HUES64 (cell line): ENCODE measurements around the gene LYPD3.

ENCODE experiments used
- H3K27ac ChIP-seq: 2 replicates; pipeline ENCODE4 v1.7.0; 2013; ENCODE audit warnings: low read depth, low read length, inconsistent platforms
- H3K27me3 ChIP-seq: 2 replicates; pipeline ENCODE4 v1.6.1; 2013; ENCODE audit warnings: mild to moderate bottlenecking, low read length; ENCODE audit not compliant: insufficient read depth
- H3K36me3 ChIP-seq: 2 replicates; pipeline ENCODE4 v1.6.1; 2013; ENCODE audit warnings: mild to moderate bottlenecking, low read length; ENCODE audit not compliant: insufficient read depth
- H3K4me1 ChIP-seq: 2 replicates; pipeline ENCODE4 v1.6.1; 2013; ENCODE audit warnings: mild to moderate bottlenecking, low read length, moderate library complexity; ENCODE audit not compliant: insufficient read depth
- H3K4me3 ChIP-seq: 2 replicates; pipeline ENCODE4 v1.5.1; 2013; ENCODE audit warnings: mild to moderate bottlenecking, low read length, moderate library complexity
- H3K9ac ChIP-seq: 2 replicates; pipeline ENCODE4 v1.6.1; 2013; ENCODE audit warnings: mild to moderate bottlenecking, low read depth, low read length
- H3K9me3 ChIP-seq: 2 replicates; pipeline ENCODE4 v1.6.1; 2013; ENCODE audit warnings: low read depth, low read length; ENCODE audit not compliant: insufficient read depth
- WGBS: fragments of 150-250, 120-280 bp; methylation state at CpG from one replicate; pipeline ENCODE4 v1.1.7; 2013; ENCODE audit warnings: missing lambda C conversion rate; 5-methylcytosine and 5-hydroxymethylcytosine counted together

The LYPD3 gene

GRCh38 chr19:43430976-43431375, 34.4 kb downstream of the LYPD3 start:
- Histone ChIP-seq H3K27ac (no peak overlapping the region), H3K36me3 (no peaks in the 10 kb centered on the region), H3K4me1 (no peaks in the 10 kb centered on the region), H3K9me3 (no peaks in the 10 kb centered on the region), H3K4me3 (no peak overlapping the region), H3K9ac (no peak overlapping the region), H3K27me3 (no peaks in the 10 kb centered on the region)
- 98% methylated on average over 9 of the region's 9 CpGs for WGBS

- no peak overlapping the region for H3K27ac ChIP-seq
- no peaks in the 10 kb centered on the region for H3K36me3 ChIP-seq
- no peak overlapping the region for H3K4me3 ChIP-seq
- no peaks in the 10 kb centered on the region for H3K4me1 ChIP-seq
- H3K27me3 ChIP-seq: no peaks in the 10 kb centered on the region
- H3K9me3 ChIP-seq: no peaks in the 10 kb centered on the region
- 77% methylated on average over 6 of the region's 6 CpGs for WGBS
- no peak overlapping the region for H3K9ac ChIP-seq
These were observed 35.2 kb downstream of the LYPD3 start for GRCh38 chr19:43430142-43430710.

GRCh38 chr19:43429395-43429794, 36.0 kb downstream of the LYPD3 start:
- Histone ChIP-seq H3K27ac (no peak overlapping the region), H3K9me3 (no peaks in the 10 kb centered on the region), H3K36me3 (no peaks in the 10 kb centered on the region), H3K4me1 (no peaks in the 10 kb centered on the region), H3K4me3 (no peak overlapping the region), H3K9ac (no peak overlapping the region), H3K27me3 (no peaks in the 10 kb centered on the region)
- 96% methylated on average over 6 of the region's 7 CpGs for WGBS

- WGBS: 43% methylated on average over 8 of the region's 8 CpGs
- H3K27me3 ChIP-seq: no peaks in the 10 kb centered on the region
- H3K4me1 ChIP-seq: no peaks in the 10 kb centered on the region
- H3K9ac ChIP-seq: no peak overlapping the region
- H3K27ac ChIP-seq: no peak overlapping the region
- H3K36me3 ChIP-seq: no peaks in the 10 kb centered on the region
- H3K9me3 ChIP-seq: no peaks in the 10 kb centered on the region
- no peak overlapping the region for H3K4me3 ChIP-seq
These were observed 39.6 kb downstream of the LYPD3 start for GRCh38 chr19:43425567-43426392.

GRCh38 chr19:43423779-43424178, 41.6 kb downstream of the LYPD3 start:
- WGBS: 92% methylated on average over 4 of the region's 5 CpGs
- peaks cover 7% of the 10 kb centered on the region; the same call in 1 of the 2 replicates for H3K4me1 ChIP-seq
- H3K36me3 ChIP-seq: no peaks in the 10 kb centered on the region
- no peaks in the 10 kb centered on the region for H3K9me3 ChIP-seq
- H3K27me3 ChIP-seq: no peaks in the 10 kb centered on the region
- H3K9ac ChIP-seq: no peak overlapping the region
- H3K27ac ChIP-seq: no peak overlapping the region
- H3K4me3 ChIP-seq: no peak overlapping the region

- Histone ChIP-seq H3K9me3 (no peaks in the 10 kb centered on the region), H3K4me1 (peaks cover 7% of the 10 kb centered on the region; the same call in 1 of the 2 replicates), H3K4me3 (no peak overlapping the region), H3K27ac (no peak overlapping the region), H3K36me3 (no peaks in the 10 kb centered on the region), H3K9ac (no peak overlapping the region), H3K27me3 (no peaks in the 10 kb centered on the region)
- no CpG with 5 or more reads among the region's 1 CpG for WGBS
These were observed 42.7 kb downstream of the LYPD3 start for GRCh38 chr19:43422689-43423066.

GRCh38 chr19:43422000-43422688, 43.3 kb downstream of the LYPD3 start:
- no peak overlapping the region for H3K9ac ChIP-seq
- no peak overlapping the region for H3K27ac ChIP-seq
- peaks cover 7% of the 10 kb centered on the region; the same call in 1 of the 2 replicates for H3K4me1 ChIP-seq
- H3K9me3 ChIP-seq: no peaks in the 10 kb centered on the region
- no peaks in the 10 kb centered on the region for H3K27me3 ChIP-seq
- 90% methylated on average over 2 of the region's 2 CpGs for WGBS
- no peaks in the 10 kb centered on the region for H3K36me3 ChIP-seq
- no peak overlapping the region for H3K4me3 ChIP-seq

GRCh38 chr19:43420954-43421353, 44.5 kb downstream of the LYPD3 start:
- H3K27me3 ChIP-seq: no peaks in the 10 kb centered on the region
- 37% methylated on average over 6 of the region's 6 CpGs for WGBS
- no peak overlapping the region for H3K4me3 ChIP-seq
- H3K9ac ChIP-seq: no peak overlapping the region
- H3K36me3 ChIP-seq: no peaks in the 10 kb centered on the region
- H3K4me1 ChIP-seq: peaks cover 7% of the 10 kb centered on the region; the same call in 1 of the 2 replicates
- H3K9me3 ChIP-seq: no peaks in the 10 kb centered on the region
- no peak overlapping the region for H3K27ac ChIP-seq

GRCh38 chr19:43416951-43417623, 48.3 kb downstream of the LYPD3 start:
- peaks cover 7% of the 10 kb centered on the region; the same call in 1 of the 2 replicates for H3K4me1 ChIP-seq
- H3K4me3 ChIP-seq: no peak overlapping the region
- H3K27ac ChIP-seq: no peak overlapping the region
- no peaks in the 10 kb centered on the region for H3K36me3 ChIP-seq
- H3K9me3 ChIP-seq: 0 out of 2 replicates have a peak, but pooled peaks cover 3% of the 10 kb centered on the region
- H3K27me3 ChIP-seq: no peaks in the 10 kb centered on the region
- 71% methylated on average over 4 of the region's 4 CpGs for WGBS
- no peak overlapping the region for H3K9ac ChIP-seq

- Histone ChIP-seq H3K27ac (no peak within 1 kb of the TSS), H3K4me3 (no peak within 1 kb of the TSS), H3K27me3 (no peaks in the 10 kb centered on the region), H3K9ac (no peak within 1 kb of the TSS), H3K36me3 (no peaks in the 10 kb centered on the region), H3K9me3 (0 out of 2 replicates have a peak, but pooled peaks cover 3% of the 10 kb centered on the region), H3K4me1 (no peaks in the 10 kb centered on the region)
- WGBS: 95% methylated on average over 21 of the region's 21 CpGs
These were observed 50.9 kb downstream of the LYPD3 start, which contains the start of gene TEX101 for GRCh38 chr19:43414554-43414953. Gene TEX101 (plus strand): TSS chr19:43414890. CDS start chr19:43415920, 1,030 bp downstream.
